GM12878 (cell line): ENCODE measurements around the gene CHRM3. TPM values are rescaled to one million over a fixed set of nuclear protein-coding genes. Genes with fewer than 3 reads are reported as not detected.

ENCODE experiments used
- ATAC-seq: fragments of 200-7000 bp; cut with Tn5 transposase; 3 replicates; pipeline ENCODE4 v1.9.1; 2020; ENCODE audit warnings: mild to moderate bottlenecking, moderate library complexity
- BruUV-seq: library from RNA; stranded (reverse); fragments of 400-500 nt; replicated peaks from 2 replicates; lab custom pipeline; 2021; lab: Mats Ljungman, UMichigan
- CTCF ChIA-PET: fragments of 300-600 bp; sonication (Branson Sonifier 250); formaldehyde crosslinking; extraction: SDS; loops from one replicate; lab custom pipeline; 2021; ENCODE audit warnings: inconsistent platforms; lab: Yijun Ruan, JAX
- POLR2A ChIA-PET: fragments of 350-600 bp; formaldehyde crosslinking; extraction: SDS; loops from one replicate; lab custom pipeline; 2021; ENCODE audit warnings: inconsistent platforms; lab: Charles Lee
- RAD21 ChIA-PET: fragments of 300-600 bp; sonication (Branson Sonifier 250); formaldehyde crosslinking; loops from one replicate; lab custom pipeline; 2023; ENCODE audit warnings: antibody characterized with exemption; ENCODE audit not compliant: unreplicated experiment; lab: Charles Lee
- SMC1A ChIA-PET: fragments of 300-600 bp; sonication (Branson Sonifier 250); formaldehyde crosslinking; loops from one replicate; lab custom pipeline; 2023; ENCODE audit not compliant: unreplicated experiment, uncharacterized antibody; lab: Charles Lee
- DNase-seq: peaks from one replicate; pipeline ENCODE4 v3.0.0-alpha.2; 2011; ENCODE audit warnings: low read depth, low spot score
- FAIRE-seq: peaks from 3 replicates; lab custom pipeline; 2011; peaks lifted over from hg19 to GRCh38; lab: Jason Lieb, UNC
- H2AFZ ChIP-seq: 2 replicates; pipeline ENCODE4 v1.6.0; 2011; ENCODE audit warnings: low read depth, low read length, control low read depth; ENCODE audit not compliant: control insufficient read depth
- H3K27ac ChIP-seq: 2 replicates; pipeline ENCODE4 v1.5.1; 2011; ENCODE audit warnings: control low read depth; ENCODE audit not compliant: control insufficient read depth, insufficient read depth
- H3K27me3 ChIP-seq, 2 experiments: replicated peaks in 1 of 2; 2 replicates each; pipeline versions ENCODE4 v1.6.0 to v1.6.1; 2011; ENCODE audit warnings: low read length in 1 of 2; ENCODE audit not compliant: control insufficient read depth in 2 of 2, insufficient read depth in 2 of 2
- H3K36me3 ChIP-seq, 2 experiments: 2 replicates each; pipeline ENCODE4 v1.5.1; 2011; ENCODE audit warnings: low read length in 1 of 2; ENCODE audit not compliant: control insufficient read depth in 2 of 2, insufficient read depth in 2 of 2
- H3K4me1 ChIP-seq: 2 replicates; pipeline ENCODE4 v1.6.1; 2011; ENCODE audit warnings: mild to moderate bottlenecking, low read length, moderate library complexity, mixed read lengths; ENCODE audit not compliant: control insufficient read depth, insufficient read depth
- H3K4me2 ChIP-seq: 2 replicates; pipeline ENCODE4 v1.6.0; 2011; ENCODE audit warnings: control low read depth; ENCODE audit not compliant: control insufficient read depth, insufficient read depth
- H3K4me3 ChIP-seq: fragments of 200-600 bp; sonication (generic); 2 replicates; pipeline ENCODE4 v1.5.1; 2016
- H3K79me2 ChIP-seq: 2 replicates; pipeline ENCODE4 v1.6.0; 2011; ENCODE audit warnings: low read length; ENCODE audit not compliant: control insufficient read depth, insufficient read depth
- H3K9ac ChIP-seq: 2 replicates; pipeline ENCODE4 v1.8.0; 2011; ENCODE audit warnings: low read length, control low read depth, mixed read lengths; ENCODE audit not compliant: control insufficient read depth, insufficient read depth
- H3K9me3 ChIP-seq: replicated peaks from 3 replicates; pipeline ENCODE4 v1.5.1; 2011; ENCODE audit warnings: mild to moderate bottlenecking, low read length; ENCODE audit not compliant: control insufficient read depth, insufficient read depth
- H4K20me1 ChIP-seq: 2 replicates; pipeline ENCODE4 v1.6.0; 2011; ENCODE audit not compliant: control insufficient read depth, insufficient read depth
- BMI1 ChIP-seq: fragments of 450-650 bp; IDR thresholded peaks from 2 replicates; pipeline ENCODE4 v1.6.1; 2016; ENCODE audit warnings: mild to moderate bottlenecking, moderate library complexity, borderline replicate concordance
- HDAC6 ChIP-seq: fragments of 200-600 bp; sonication (generic); IDR thresholded peaks from one replicate; pipeline ENCODE4 v1.8.0; 2017; ENCODE audit warnings: antibody characterized with exemption; ENCODE audit not compliant: unreplicated experiment
- IRF4 ChIP-seq: IDR thresholded peaks from 2 replicates; pipeline ENCODE4 v1.6.1; 2011; ENCODE audit warnings: low read depth, low read length
- KDM1A ChIP-seq: fragments of 200-600 bp; sonication (generic); IDR thresholded peaks from 2 replicates; pipeline ENCODE4 v1.6.1; 2016; ENCODE audit warnings: borderline replicate concordance
- MEF2B ChIP-seq: fragments of 450-650 bp; IDR thresholded peaks from 2 replicates; pipeline ENCODE4 v1.6.1; 2018; ENCODE audit warnings: mild to moderate bottlenecking, moderate library complexity; ENCODE audit not compliant: partially characterized antibody, poor library complexity, severe bottlenecking
- MTA3 ChIP-seq: IDR thresholded peaks from 2 replicates; pipeline ENCODE4 v1.6.1; 2012; ENCODE audit warnings: low read length, inconsistent platforms, borderline replicate concordance
- MXI1 ChIP-seq: fragments of 150-350 bp; IDR thresholded peaks from 2 replicates; pipeline ENCODE4 v1.6.1; 2011; ENCODE audit warnings: low read depth, mild to moderate bottlenecking, inconsistent platforms, low read length, improper control_type of control experiment
- MYB ChIP-seq: fragments of 150-350 bp; IDR thresholded peaks from 2 replicates; pipeline ENCODE4 v1.6.1; 2014; ENCODE audit warnings: mild to moderate bottlenecking, low read depth, low read length, borderline replicate concordance
- NFYB ChIP-seq: IDR thresholded peaks from 2 replicates; pipeline ENCODE4 v1.6.1; 2011; ENCODE audit warnings: low read depth, mild to moderate bottlenecking, low read length, improper control_type of control experiment, moderate library complexity; ENCODE audit not compliant: insufficient read depth
- RFX5 ChIP-seq: IDR thresholded peaks from 2 replicates; pipeline ENCODE4 v1.6.1; 2011; ENCODE audit warnings: low read depth, low read length, improper control_type of control experiment
- TAF1 ChIP-seq: IDR thresholded peaks from 2 replicates; pipeline ENCODE4 v1.6.1; 2011; ENCODE audit warnings: mild to moderate bottlenecking, low read depth, low read length, borderline replicate concordance
- TCF12 ChIP-seq: IDR thresholded peaks from 2 replicates; pipeline ENCODE4 v1.6.1; 2011; ENCODE audit warnings: low read depth, mild to moderate bottlenecking, low read length
- YBX1 ChIP-seq: fragments of 450-650 bp; IDR thresholded peaks from 2 replicates; pipeline ENCODE4 v1.6.1; 2016; ENCODE audit warnings: antibody characterized with exemption
- ZZZ3 ChIP-seq: IDR thresholded peaks from 2 replicates; pipeline ENCODE4 v1.6.1; 2011; ENCODE audit warnings: low read depth; ENCODE audit not compliant: control insufficient read depth, insufficient read length
- WGBS: methylation state at CpG from one replicate; pipeline ENCODE4 v1.1.6; 2016; ENCODE audit warnings: low lambda C conversion rate; ENCODE audit not compliant: insufficient replicate concordance, insufficient coverage; ENCODE audit errors: missing lambda C conversion rate; 5-methylcytosine and 5-hydroxymethylcytosine counted together
- in situ Hi-C: fragments of 300-500 bp; cut with MboI; formaldehyde crosslinking; loops from 9 replicates; pipeline ENCODE4 v1.14.3; 2018; ENCODE audit warnings: mixed read lengths
- intact Hi-C: fragments of 100-400 bp; cut with micrococcal nuclease; formaldehyde crosslinking; loops from one replicate; pipeline ENCODE4 v1.14.2; 2022; ENCODE audit not compliant: unreplicated experiment
- polyA plus RNA-seq, 11 experiments: library from polyadenylated mRNA; depleted of rRNA in 4 of 11; unstranded in 6 of 11; stranded (reverse) in 5 of 11; fragments of >200 nt; fragmentation: Nextera tagmentation in 4 of 11; fragmentation: Illumina TruSeq in 1 of 11; extraction: Ambion mirVana in 4 of 11; extraction: Trizol in 1 of 11; gene quantifications; 1 replicate in 1 of 11; 2 replicates in 10 of 11; pipeline versions ENCODE4 v1.2.1 to v1.2.3, GENCODE V29; 2011 to 2016; ENCODE audit warnings: inconsistent platforms in 2 of 11, missing spikeins in 2 of 11, low read depth in 1 of 11
- total RNA-seq, 4 experiments: library from RNA; depleted of rRNA in 3 of 4; stranded (reverse); fragments of >200 nt in 3 of 4; fragmentation: Illumina TruSeq in 1 of 4; extraction: Trizol in 1 of 4; gene quantifications; 2 replicates each; pipeline versions ENCODE4 v1.2.1 to v1.2.3, GENCODE V29; 2013 to 2021
- TF ChIP-seq, protein P1 (sequence below): fragments of 450-650 bp; IDR thresholded peaks from 2 replicates; pipeline ENCODE4 v1.6.1; 2016; ENCODE audit warnings: mild to moderate bottlenecking
- TF ChIP-seq, protein P2 (sequence below): fragments of 450-650 bp; IDR thresholded peaks from 2 replicates; pipeline ENCODE4 v1.6.1; 2014; ENCODE audit warnings: mild to moderate bottlenecking
- TF ChIP-seq, protein P3 (sequence below): fragments of 450-650 bp; formaldehyde crosslinking; IDR thresholded peaks from 2 replicates; pipeline ENCODE4 v1.5.0; 2022; ENCODE audit warnings: mild to moderate bottlenecking, missing genetic modification characterization
- TF ChIP-seq, protein P4 (sequence below): fragments of 450-650 bp; IDR thresholded peaks from 2 replicates; pipeline ENCODE4 v1.6.1; 2017; ENCODE audit warnings: low read depth, mild to moderate bottlenecking, moderate library complexity

Gene CHRM3
- total and polyA plus RNA-seq, 10 of the 15 experiments (the other 5 are each of a cell fraction or from before 2014, with no cell fraction given): 0.06 to 0.12 TPM; not detected in 8

DNA sequence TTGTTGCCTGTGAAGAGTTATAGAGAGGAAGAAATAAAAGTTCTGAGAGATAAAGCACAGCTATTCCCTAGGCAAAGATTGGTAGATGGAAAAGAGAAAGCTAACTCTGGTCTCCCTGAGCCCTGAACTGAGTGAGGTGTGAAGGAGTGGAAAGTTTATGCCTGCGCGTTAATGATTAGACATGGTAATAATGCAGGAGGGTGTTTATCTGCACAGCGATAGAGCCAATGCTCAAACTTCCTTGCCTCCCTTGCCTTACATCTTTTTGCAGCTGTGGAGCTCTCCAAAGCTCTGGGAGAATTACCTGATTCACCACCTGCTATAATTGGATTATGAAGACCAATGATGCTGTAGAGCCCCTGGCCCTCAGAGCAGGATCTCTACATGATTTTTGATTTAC is 32.8 kb upstream of the CHRM3 start:
- Histone ChIP-seq H3K4me1 (no peaks in the 10 kb centered on the region), H3K27me3 (no peaks in the 10 kb centered on the region), H3K4me2 (no peak overlapping the region), H2AFZ (no peak overlapping the region), H3K36me3 (no peaks in the 10 kb centered on the region), H3K79me2 (no peaks in the 10 kb centered on the region), H3K27ac (no peak overlapping the region), H3K4me3 (no peak overlapping the region), H3K9ac (no peak overlapping the region), H4K20me1 (no peaks in the 10 kb centered on the region), H3K9me3 (no peaks in the 10 kb centered on the region)
- RAD21 ChIA-PET: no interaction called here
- POLR2A ChIA-PET: no interaction called here
- WGBS: 90% methylated on average over 3 of the region's 3 CpGs
- CTCF ChIA-PET: interaction anchor here (1.0 kb wide), 1 partner anchor 44 kb away, joined by 3 read pairs; no protein-coding TSS in a partner anchor
- in situ Hi-C loops (no loop called here), intact Hi-C loops (no loop called here)
- no peak for DNase-seq
- TF ChIP-seq HDAC6 (no peak), MXI1 (no peak), YBX1 (no peak), IRF4 (no peak), MYB (no peak), MEF2B (no peak), BMI1 (no peak), MTA3 (no peak), ZZZ3 (no peak), RFX5 (no peak), TCF12 (no peak), NFYB (no peak), KDM1A (no peak), TAF1 (no peak)
- TF ChIP-seq, protein P1, sequence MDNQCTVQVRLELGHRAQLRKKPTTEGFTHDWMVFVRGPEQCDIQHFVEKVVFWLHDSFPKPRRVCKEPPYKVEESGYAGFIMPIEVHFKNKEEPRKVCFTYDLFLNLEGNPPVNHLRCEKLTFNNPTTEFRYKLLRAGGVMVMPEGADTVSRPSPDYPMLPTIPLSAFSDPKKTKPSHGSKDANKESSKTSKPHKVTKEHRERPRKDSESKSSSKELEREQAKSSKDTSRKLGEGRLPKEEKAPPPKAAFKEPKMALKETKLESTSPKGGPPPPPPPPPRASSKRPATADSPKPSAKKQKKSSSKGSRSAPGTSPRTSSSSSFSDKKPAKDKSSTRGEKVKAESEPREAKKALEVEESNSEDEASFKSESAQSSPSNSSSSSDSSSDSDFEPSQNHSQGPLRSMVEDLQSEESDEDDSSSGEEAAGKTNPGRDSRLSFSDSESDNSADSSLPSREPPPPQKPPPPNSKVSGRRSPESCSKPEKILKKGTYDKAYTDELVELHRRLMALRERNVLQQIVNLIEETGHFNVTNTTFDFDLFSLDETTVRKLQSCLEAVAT: no peak
- TF ChIP-seq, protein P2, sequence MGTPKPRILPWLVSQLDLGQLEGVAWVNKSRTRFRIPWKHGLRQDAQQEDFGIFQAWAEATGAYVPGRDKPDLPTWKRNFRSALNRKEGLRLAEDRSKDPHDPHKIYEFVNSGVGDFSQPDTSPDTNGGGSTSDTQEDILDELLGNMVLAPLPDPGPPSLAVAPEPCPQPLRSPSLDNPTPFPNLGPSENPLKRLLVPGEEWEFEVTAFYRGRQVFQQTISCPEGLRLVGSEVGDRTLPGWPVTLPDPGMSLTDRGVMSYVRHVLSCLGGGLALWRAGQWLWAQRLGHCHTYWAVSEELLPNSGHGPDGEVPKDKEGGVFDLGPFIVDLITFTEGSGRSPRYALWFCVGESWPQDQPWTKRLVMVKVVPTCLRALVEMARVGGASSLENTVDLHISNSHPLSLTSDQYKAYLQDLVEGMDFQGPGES: no peak
- TF ChIP-seq, protein P3, sequence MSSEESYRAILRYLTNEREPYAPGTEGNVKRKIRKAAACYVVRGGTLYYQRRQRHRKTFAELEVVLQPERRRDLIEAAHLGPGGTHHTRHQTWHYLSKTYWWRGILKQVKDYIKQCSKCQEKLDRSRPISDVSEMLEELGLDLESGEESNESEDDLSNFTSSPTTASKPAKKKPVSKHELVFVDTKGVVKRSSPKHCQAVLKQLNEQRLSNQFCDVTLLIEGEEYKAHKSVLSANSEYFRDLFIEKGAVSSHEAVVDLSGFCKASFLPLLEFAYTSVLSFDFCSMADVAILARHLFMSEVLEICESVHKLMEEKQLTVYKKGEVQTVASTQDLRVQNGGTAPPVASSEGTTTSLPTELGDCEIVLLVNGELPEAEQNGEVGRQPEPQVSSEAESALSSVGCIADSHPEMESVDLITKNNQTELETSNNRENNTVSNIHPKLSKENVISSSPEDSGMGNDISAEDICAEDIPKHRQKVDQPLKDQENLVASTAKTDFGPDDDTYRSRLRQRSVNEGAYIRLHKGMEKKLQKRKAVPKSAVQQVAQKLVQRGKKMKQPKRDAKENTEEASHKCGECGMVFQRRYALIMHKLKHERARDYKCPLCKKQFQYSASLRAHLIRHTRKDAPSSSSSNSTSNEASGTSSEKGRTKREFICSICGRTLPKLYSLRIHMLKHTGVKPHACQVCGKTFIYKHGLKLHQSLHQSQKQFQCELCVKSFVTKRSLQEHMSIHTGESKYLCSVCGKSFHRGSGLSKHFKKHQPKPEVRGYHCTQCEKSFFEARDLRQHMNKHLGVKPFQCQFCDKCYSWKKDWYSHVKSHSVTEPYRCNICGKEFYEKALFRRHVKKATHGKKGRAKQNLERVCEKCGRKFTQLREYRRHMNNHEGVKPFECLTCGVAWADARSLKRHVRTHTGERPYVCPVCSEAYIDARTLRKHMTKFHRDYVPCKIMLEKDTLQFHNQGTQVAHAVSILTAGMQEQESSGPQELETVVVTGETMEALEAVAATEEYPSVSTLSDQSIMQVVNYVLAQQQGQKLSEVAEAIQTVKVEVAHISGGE: no peak
- TF ChIP-seq, protein P4, sequence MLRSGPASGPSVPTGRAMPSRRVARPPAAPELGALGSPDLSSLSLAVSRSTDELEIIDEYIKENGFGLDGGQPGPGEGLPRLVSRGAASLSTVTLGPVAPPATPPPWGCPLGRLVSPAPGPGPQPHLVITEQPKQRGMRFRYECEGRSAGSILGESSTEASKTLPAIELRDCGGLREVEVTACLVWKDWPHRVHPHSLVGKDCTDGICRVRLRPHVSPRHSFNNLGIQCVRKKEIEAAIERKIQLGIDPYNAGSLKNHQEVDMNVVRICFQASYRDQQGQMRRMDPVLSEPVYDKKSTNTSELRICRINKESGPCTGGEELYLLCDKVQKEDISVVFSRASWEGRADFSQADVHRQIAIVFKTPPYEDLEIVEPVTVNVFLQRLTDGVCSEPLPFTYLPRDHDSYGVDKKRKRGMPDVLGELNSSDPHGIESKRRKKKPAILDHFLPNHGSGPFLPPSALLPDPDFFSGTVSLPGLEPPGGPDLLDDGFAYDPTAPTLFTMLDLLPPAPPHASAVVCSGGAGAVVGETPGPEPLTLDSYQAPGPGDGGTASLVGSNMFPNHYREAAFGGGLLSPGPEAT: no peak
- BruUV-seq: no TSS peak
- SMC1A ChIA-PET: no interaction called here
- FAIRE-seq: no peak
- ATAC-seq: no peak
